Astrocyte (in vitro differentiated cells and primary cell): Measurements from ENCODE around the gene OVOL2. TPM values are rescaled to one million over a fixed set of nuclear protein-coding genes. Genes with fewer than 3 reads are reported as not detected.
"Not testable (repeated sequence)": the region's sequence is repeated elsewhere in the genome, so short reads cannot be mapped to it uniquely, and the experiment has no call there.

Experiments
- DNase-seq: peaks from one replicate; pipeline ENCODE4 v3.0.0-alpha.2; 2010; ENCODE audit warnings: low read depth
- FAIRE-seq: peaks from 2 replicates; lab custom pipeline; 2011; peaks lifted over from hg19 to GRCh38; lab: Jason Lieb, UNC
- H2AFZ ChIP-seq: 2 replicates; pipeline ENCODE4 v1.6.0; 2012; ENCODE audit warnings: low read depth, low read length, inconsistent platforms
- H3K27ac ChIP-seq: 2 replicates; pipeline ENCODE4 v1.5.1; 2011; ENCODE audit warnings: low read depth, low read length, inconsistent platforms
- H3K27me3 ChIP-seq: 2 replicates; pipeline ENCODE4 v1.6.0; 2011; ENCODE audit warnings: low read length, inconsistent platforms; ENCODE audit not compliant: insufficient read depth
- H3K36me3 ChIP-seq: 2 replicates; pipeline ENCODE4 v1.5.1; 2011; ENCODE audit warnings: low read length, inconsistent platforms; ENCODE audit not compliant: insufficient read depth
- H3K4me1 ChIP-seq: 2 replicates; pipeline ENCODE4 v1.5.1; 2011; ENCODE audit warnings: low read length, inconsistent platforms; ENCODE audit not compliant: insufficient read depth
- H3K4me2 ChIP-seq: 2 replicates; pipeline ENCODE4 v1.6.0; 2012; ENCODE audit warnings: low read length, inconsistent platforms
- H3K4me3 ChIP-seq: 2 replicates; pipeline ENCODE4 v1.5.1; 2011; ENCODE audit warnings: low read depth, mild to moderate bottlenecking, low read length, inconsistent platforms; ENCODE audit not compliant: insufficient read depth
- H3K79me2 ChIP-seq: 2 replicates; pipeline ENCODE4 v1.6.0; 2012; ENCODE audit warnings: mild to moderate bottlenecking, low read length, inconsistent platforms; ENCODE audit not compliant: insufficient read depth
- H3K9ac ChIP-seq: 2 replicates; pipeline ENCODE4 v1.6.0; 2012; ENCODE audit warnings: mild to moderate bottlenecking, low read length, inconsistent platforms
- H3K9me3 ChIP-seq: 2 replicates; pipeline ENCODE4 v1.5.1; 2012; ENCODE audit warnings: low read depth, mild to moderate bottlenecking, low read length, inconsistent platforms; ENCODE audit not compliant: insufficient read depth
- H4K20me1 ChIP-seq: 2 replicates; pipeline ENCODE4 v1.6.0; 2012; ENCODE audit warnings: low read length, inconsistent platforms; ENCODE audit not compliant: insufficient read depth
- H3K27ac Mint-ChIP-seq: one replicate; pipeline ENCODE4 v1.8.0; 2021; ENCODE audit warnings: mild to moderate bottlenecking, mixed read lengths; ENCODE audit not compliant: unreplicated experiment
- H3K27me3 Mint-ChIP-seq: one replicate; pipeline ENCODE4 v1.8.0; 2021; ENCODE audit warnings: low read depth, mixed read lengths; ENCODE audit not compliant: unreplicated experiment
- H3K36me3 Mint-ChIP-seq: one replicate; pipeline ENCODE4 v1.8.0; 2021; ENCODE audit warnings: low read depth, mixed read lengths; ENCODE audit not compliant: unreplicated experiment
- H3K4me1 Mint-ChIP-seq: one replicate; pipeline ENCODE4 v1.8.0; 2021; ENCODE audit warnings: low read depth, mixed read lengths; ENCODE audit not compliant: unreplicated experiment
- H3K4me3 Mint-ChIP-seq: one replicate; pipeline ENCODE4 v1.8.0; 2021; ENCODE audit warnings: mild to moderate bottlenecking, moderate library complexity, mixed read lengths; ENCODE audit not compliant: unreplicated experiment
- H3K9me3 Mint-ChIP-seq: one replicate; pipeline ENCODE4 v1.8.0; 2021; ENCODE audit warnings: mild to moderate bottlenecking, mixed read lengths; ENCODE audit not compliant: unreplicated experiment
- EZH2 ChIP-seq: IDR thresholded peaks from 2 replicates; pipeline ENCODE4 v1.6.1; 2012; ENCODE audit warnings: mild to moderate bottlenecking, low read length, inconsistent platforms; ENCODE audit not compliant: insufficient read depth
- total RNA-seq: library from RNA; stranded (reverse); gene quantifications from 2 replicates; pipeline ENCODE4 v1.2.1, GENCODE V29; 2021
- TF ChIP-seq, protein P1 (sequence below): IDR thresholded peaks from 2 replicates; pipeline ENCODE4 v1.5.1; 2011; ENCODE audit warnings: low read depth, mild to moderate bottlenecking, inconsistent platforms, low read length, moderate library complexity; ENCODE audit not compliant: insufficient read depth

OVOL2 gene
- total RNA-seq, 1 donor from 2014 or later: 0.57 TPM

DNA sequence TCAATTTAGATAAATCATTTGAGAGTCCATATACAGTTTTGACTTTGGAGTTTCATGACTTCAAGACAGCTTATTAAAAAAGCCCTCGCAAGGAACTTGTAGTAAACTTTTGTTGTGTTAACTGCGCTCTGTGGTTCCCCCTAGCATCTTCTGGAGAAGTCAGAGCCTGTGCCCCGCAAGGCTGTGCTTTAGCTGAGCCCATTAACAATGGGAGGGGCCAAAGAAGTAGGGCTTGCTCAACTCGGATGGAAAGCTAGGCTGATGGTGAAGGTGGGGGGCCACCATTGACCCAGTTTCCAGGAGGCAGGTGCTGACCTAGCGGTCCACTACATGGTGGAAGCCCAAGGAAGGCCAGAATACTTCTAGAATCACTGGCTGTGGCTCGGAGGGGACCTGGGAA, 29.3 kb upstream of the OVOL2 start:
- no peak overlapping the region for H3K27ac Mint-ChIP-seq
- peaks cover 5% of the 10 kb centered on the region for H3K9me3 Mint-ChIP-seq
- H4K20me1 ChIP-seq: no peaks in the 10 kb centered on the region
- H3K9ac ChIP-seq: no peak overlapping the region
- no peak for TF ChIP-seq EZH2
- TF ChIP-seq, protein P1, sequence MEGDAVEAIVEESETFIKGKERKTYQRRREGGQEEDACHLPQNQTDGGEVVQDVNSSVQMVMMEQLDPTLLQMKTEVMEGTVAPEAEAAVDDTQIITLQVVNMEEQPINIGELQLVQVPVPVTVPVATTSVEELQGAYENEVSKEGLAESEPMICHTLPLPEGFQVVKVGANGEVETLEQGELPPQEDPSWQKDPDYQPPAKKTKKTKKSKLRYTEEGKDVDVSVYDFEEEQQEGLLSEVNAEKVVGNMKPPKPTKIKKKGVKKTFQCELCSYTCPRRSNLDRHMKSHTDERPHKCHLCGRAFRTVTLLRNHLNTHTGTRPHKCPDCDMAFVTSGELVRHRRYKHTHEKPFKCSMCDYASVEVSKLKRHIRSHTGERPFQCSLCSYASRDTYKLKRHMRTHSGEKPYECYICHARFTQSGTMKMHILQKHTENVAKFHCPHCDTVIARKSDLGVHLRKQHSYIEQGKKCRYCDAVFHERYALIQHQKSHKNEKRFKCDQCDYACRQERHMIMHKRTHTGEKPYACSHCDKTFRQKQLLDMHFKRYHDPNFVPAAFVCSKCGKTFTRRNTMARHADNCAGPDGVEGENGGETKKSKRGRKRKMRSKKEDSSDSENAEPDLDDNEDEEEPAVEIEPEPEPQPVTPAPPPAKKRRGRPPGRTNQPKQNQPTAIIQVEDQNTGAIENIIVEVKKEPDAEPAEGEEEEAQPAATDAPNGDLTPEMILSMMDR: no peak
- H3K27me3 Mint-ChIP-seq: peaks cover 4% of the 10 kb centered on the region
- no peaks in the 10 kb centered on the region for H3K36me3 Mint-ChIP-seq
- no peaks in the 10 kb centered on the region for H3K27me3 ChIP-seq
- H3K9me3 ChIP-seq: no peaks in the 10 kb centered on the region
- no peak overlapping the region for H3K4me3 ChIP-seq
- no peak overlapping the region for H3K4me3 Mint-ChIP-seq
- H2AFZ ChIP-seq: no peak overlapping the region
- H3K4me2 ChIP-seq: no peak overlapping the region
- DNase-seq (no peak), FAIRE-seq (no peak)
- H3K27ac ChIP-seq: no peak overlapping the region
- no peaks in the 10 kb centered on the region for H3K36me3 ChIP-seq
- no peaks in the 10 kb centered on the region for H3K79me2 ChIP-seq
- H3K4me1 Mint-ChIP-seq: no peaks in the 10 kb centered on the region
- no peaks in the 10 kb centered on the region for H3K4me1 ChIP-seq

DNA sequence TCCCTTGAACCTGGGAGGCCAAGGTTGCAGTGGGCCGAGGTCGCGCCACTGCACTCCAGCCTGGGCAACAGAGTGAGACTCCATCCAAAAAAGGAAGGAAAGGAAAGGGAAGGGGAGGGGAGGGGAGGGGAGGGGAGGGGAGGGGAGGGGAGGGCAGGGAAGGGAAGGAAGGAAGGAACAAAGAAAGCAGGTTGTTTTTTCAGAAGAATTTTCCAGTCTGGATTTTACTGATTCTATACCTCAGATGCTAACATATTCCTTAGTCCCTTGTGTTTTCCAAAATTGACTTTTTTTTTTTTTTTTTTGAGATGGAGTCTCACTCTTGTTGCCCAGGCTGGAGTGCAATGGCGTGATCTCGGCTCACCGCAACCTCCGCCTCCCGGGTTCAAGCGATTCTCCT, 23.1 kb upstream of the OVOL2 start:
- not testable (repeated sequence) for H3K36me3 Mint-ChIP-seq, H3K27ac Mint-ChIP-seq, FAIRE-seq, H3K27me3 ChIP-seq, H4K20me1 ChIP-seq, H3K4me1 Mint-ChIP-seq, H3K27ac ChIP-seq, H3K4me2 ChIP-seq, H3K9me3 ChIP-seq, H3K27me3 Mint-ChIP-seq, H3K9ac ChIP-seq, H3K4me1 ChIP-seq, H3K4me3 ChIP-seq, H3K79me2 ChIP-seq, H3K9me3 Mint-ChIP-seq, H3K4me3 Mint-ChIP-seq, H2AFZ ChIP-seq, DNase-seq, H3K36me3 ChIP-seq

DNA sequence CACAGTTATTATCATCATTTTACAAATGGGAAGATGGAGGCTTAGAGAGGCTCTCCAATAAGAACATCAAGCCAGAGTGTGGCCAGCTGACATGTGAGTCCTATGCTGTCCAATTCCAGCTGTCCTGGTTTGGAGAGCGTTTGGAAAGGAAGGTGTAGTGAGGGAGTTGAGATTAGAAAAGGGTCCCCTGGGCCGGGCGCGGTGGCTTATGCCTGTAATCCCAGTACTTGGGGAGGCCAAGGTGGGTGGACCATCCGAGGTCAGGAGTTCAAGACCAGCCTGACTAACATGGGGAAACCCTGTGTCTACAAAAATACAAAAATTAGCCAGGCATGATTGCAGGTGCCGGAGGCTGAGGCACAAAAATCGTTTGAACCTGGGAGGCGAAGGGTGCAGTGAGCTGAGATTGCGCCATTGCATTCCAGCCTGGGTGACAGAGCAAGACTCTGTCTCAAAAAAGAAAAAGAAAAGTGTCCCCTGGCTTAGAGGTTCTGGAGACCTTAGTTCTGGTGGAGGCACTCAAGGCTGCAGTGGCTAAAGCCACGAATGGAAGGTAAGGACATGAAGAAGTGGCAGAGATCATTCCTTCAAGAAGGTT, 22.1 kb upstream of the OVOL2 start:
- peaks cover 8% of the 10 kb centered on the region for H3K9me3 Mint-ChIP-seq
- Histone ChIP-seq H3K27ac (no peak overlapping the region), H3K4me1 (no peaks in the 10 kb centered on the region), H4K20me1 (no peaks in the 10 kb centered on the region), H3K9ac (no peak overlapping the region), H3K4me2 (no peak overlapping the region), H3K27me3 (no peaks in the 10 kb centered on the region), H3K36me3 (no peaks in the 10 kb centered on the region), H3K4me3 (no peak overlapping the region), H2AFZ (no peak overlapping the region), H3K79me2 (no peaks in the 10 kb centered on the region), H3K9me3 (no peaks in the 10 kb centered on the region)
- FAIRE-seq (no peak), DNase-seq (no peak)
- H3K4me1 Mint-ChIP-seq: no peaks in the 10 kb centered on the region
- peak overlapping the region; percentile 17 for H3K4me3 Mint-ChIP-seq
- H3K27ac Mint-ChIP-seq: no peak overlapping the region
- no peaks in the 10 kb centered on the region for H3K36me3 Mint-ChIP-seq
- TF ChIP-seq, protein P1: no peak
- TF ChIP-seq EZH2: no peak
- peaks cover 10% of the 10 kb centered on the region for H3K27me3 Mint-ChIP-seq
